GM23338 (cell line): ENCODE results near the gene FCER2. TPM values are rescaled to one million over a fixed set of nuclear protein-coding genes. Genes with fewer than 3 reads are reported as not detected.

Experiments used
- ATAC-seq: fragments of 200-7000 bp; cut with Tn5 transposase; 3 replicates; pipeline ENCODE4 v1.9.1; 2020
- DNase-seq: peaks from one replicate; pipeline ENCODE4 v3.0.0-alpha.2; 2015; ENCODE audit warnings: low spot score
- H2AFZ ChIP-seq: fragments of 200-600 bp; sonication (generic); 2 replicates; pipeline ENCODE4 v1.8.0; 2016; ENCODE audit warnings: antibody characterized with exemption, mild to moderate bottlenecking, moderate library complexity
- H3F3A ChIP-seq: fragments of 200-600 bp; sonication (generic); replicated peaks from 2 replicates; pipeline ENCODE4 v1.8.0; 2017; ENCODE audit warnings: antibody characterized with exemption, mixed run types, low read depth
- H3K27ac ChIP-seq: fragments of 200-600 bp; sonication (generic); 2 replicates; pipeline ENCODE4 v1.6.1; 2016; ENCODE audit warnings: low read depth
- H3K27me3 ChIP-seq: fragments of 200-600 bp; sonication (generic); 2 replicates; pipeline ENCODE4 v1.8.0; 2016; ENCODE audit warnings: mild to moderate bottlenecking, mixed run types, moderate library complexity; ENCODE audit not compliant: insufficient read depth
- H3K36me3 ChIP-seq: fragments of 200-600 bp; sonication (generic); 2 replicates; pipeline ENCODE4 v1.8.0; 2016; ENCODE audit warnings: mild to moderate bottlenecking; ENCODE audit not compliant: insufficient read depth
- H3K4me1 ChIP-seq: fragments of 200-600 bp; sonication (generic); 2 replicates; pipeline ENCODE4 v1.8.0; 2016; ENCODE audit warnings: mild to moderate bottlenecking, moderate library complexity; ENCODE audit not compliant: insufficient read depth
- H3K4me2 ChIP-seq: fragments of 200-600 bp; sonication (generic); 2 replicates; pipeline ENCODE4 v1.7.1; 2017; ENCODE audit warnings: mixed run types
- H3K4me3 ChIP-seq: fragments of 200-600 bp; sonication (generic); 2 replicates; pipeline ENCODE4 v1.6.1; 2016; ENCODE audit warnings: mixed run types
- H3K79me2 ChIP-seq: fragments of 200-600 bp; sonication (generic); replicated peaks from 2 replicates; pipeline ENCODE4 v1.8.0; 2017; ENCODE audit warnings: mild to moderate bottlenecking; ENCODE audit not compliant: insufficient read depth
- H3K9me2 ChIP-seq: fragments of 200-600 bp; sonication (generic); 2 replicates; pipeline ENCODE4 v1.8.0; 2017; ENCODE audit not compliant: insufficient read depth
- H4K20me1 ChIP-seq: fragments of 200-600 bp; sonication (generic); replicated peaks from 2 replicates; pipeline ENCODE4 v1.8.0; 2017; ENCODE audit warnings: mild to moderate bottlenecking; ENCODE audit not compliant: insufficient read depth
- H3K27ac Mint-ChIP-seq: 2 replicates; pipeline ENCODE4 v1.8.0; 2020; ENCODE audit warnings: inconsistent platforms, mild to moderate bottlenecking, moderate library complexity, mixed read lengths
- H3K27me3 Mint-ChIP-seq: 3 replicates; pipeline ENCODE4 v1.8.0; 2022; ENCODE audit warnings: low read depth, mild to moderate bottlenecking, moderate library complexity, mixed read lengths, inconsistent platforms; ENCODE audit not compliant: insufficient read depth, poor library complexity
- H3K36me3 Mint-ChIP-seq: 3 replicates; pipeline ENCODE4 v1.8.0; 2021; ENCODE audit warnings: low read depth, mild to moderate bottlenecking, inconsistent platforms, moderate library complexity, mixed read lengths
- H3K4me1 Mint-ChIP-seq: 3 replicates; pipeline ENCODE4 v1.8.0; 2020; ENCODE audit warnings: mild to moderate bottlenecking, inconsistent platforms, mixed read lengths
- H3K4me3 Mint-ChIP-seq: 3 replicates; pipeline ENCODE4 v1.8.0; 2021; ENCODE audit warnings: moderate library complexity, mild to moderate bottlenecking, inconsistent platforms, mixed read lengths
- H3K9me3 Mint-ChIP-seq: 3 replicates; pipeline ENCODE4 v1.8.0; 2020; ENCODE audit warnings: moderate library complexity, mild to moderate bottlenecking, inconsistent platforms, mixed read lengths
- CREB1 ChIP-seq: fragments of 250-450 bp; sonication (Bioruptor Pico); IDR thresholded peaks from 2 replicates; pipeline ENCODE4 v1.5.0; 2020; ENCODE audit warnings: low read depth, mild to moderate bottlenecking, moderate library complexity
- EZH2 ChIP-seq: fragments of 200-600 bp; sonication (generic); IDR thresholded peaks from one replicate; pipeline ENCODE4 v1.8.0; 2017; ENCODE audit warnings: antibody characterized with exemption, mild to moderate bottlenecking, low read depth; ENCODE audit not compliant: unreplicated experiment
- EZH2phosphoT487 ChIP-seq: fragments of 200-600 bp; sonication (generic); IDR thresholded peaks from one replicate; pipeline ENCODE4 v1.8.1; 2018; ENCODE audit warnings: antibody characterized with exemption; ENCODE audit not compliant: unreplicated experiment
- JUNB ChIP-seq: IDR thresholded peaks from one replicate; pipeline ENCODE4 v1.6.1; 2016; ENCODE audit warnings: antibody characterized with exemption; ENCODE audit not compliant: unreplicated experiment
- NANOG ChIP-seq: IDR thresholded peaks from 2 replicates; pipeline ENCODE4 v1.6.1; 2016; ENCODE audit warnings: antibody characterized with exemption, borderline replicate concordance
- POLR2AphosphoS5 ChIP-seq: IDR thresholded peaks from 2 replicates; pipeline ENCODE4 v1.6.1; 2016; ENCODE audit warnings: antibody characterized with exemption, low read depth
- STAT1 ChIP-seq: IDR thresholded peaks from one replicate; pipeline ENCODE4 v1.6.1; 2016; ENCODE audit warnings: antibody characterized with exemption; ENCODE audit not compliant: unreplicated experiment
- ZNF114 ChIP-seq: fragments of 250-450 bp; sonication (Bioruptor Pico); IDR thresholded peaks from 2 replicates; pipeline ENCODE4 v1.5.0; 2020; ENCODE audit warnings: mild to moderate bottlenecking, moderate library complexity
- ZNF331 ChIP-seq: fragments of 250-450 bp; sonication (Bioruptor Pico); IDR thresholded peaks from 2 replicates; pipeline ENCODE4 v1.5.0; 2020; ENCODE audit warnings: low read depth, mild to moderate bottlenecking, moderate library complexity
- polyA plus RNA-seq: library from polyadenylated mRNA; unstranded; fragments of >200 nt; fragmentation: Nextera tagmentation; extraction: Ambion mirVana; gene quantifications from 2 replicates; pipeline ENCODE4 v1.2.1, GENCODE V29; 2016
- total RNA-seq: library from RNA; depleted of rRNA; stranded (reverse); fragments of >200 nt; shearing (Covaris generic); gene quantifications from 2 replicates; pipeline ENCODE4 v1.2.3, GENCODE V29; 2014
- TF ChIP-seq, protein P1 (sequence below): IDR thresholded peaks from one replicate; pipeline ENCODE4 v1.6.1; 2018; ENCODE audit warnings: antibody characterized with exemption; ENCODE audit not compliant: unreplicated experiment
- TF ChIP-seq, protein P2 (sequence below), 2 experiments: fragments of 200-600 bp in 1 of 2; sonication (generic) in 1 of 2; conservative IDR thresholded peaks; 2 replicates each; pipeline versions ENCODE4 v1.5.1 to v1.6.1; 2016 to 2017; ENCODE audit warnings: antibody characterized with exemption in 2 of 2, low read depth in 2 of 2, mild to moderate bottlenecking in 2 of 2, moderate library complexity in 1 of 2
- TF ChIP-seq, protein P3 (sequence below): IDR thresholded peaks from 2 replicates; pipeline ENCODE4 v1.6.1; 2016; ENCODE audit warnings: antibody characterized with exemption
- TF ChIP-seq, protein P4 (sequence below): fragments of 250-450 bp; sonication (Bioruptor Pico); IDR thresholded peaks from 2 replicates; pipeline ENCODE4 v1.5.0; 2020; ENCODE audit warnings: mild to moderate bottlenecking, moderate library complexity

The FCER2 gene
- total and polyA plus RNA-seq, 2 experiments from 2014 or later, result 0.29 TPM; not detected in 1

DNA sequence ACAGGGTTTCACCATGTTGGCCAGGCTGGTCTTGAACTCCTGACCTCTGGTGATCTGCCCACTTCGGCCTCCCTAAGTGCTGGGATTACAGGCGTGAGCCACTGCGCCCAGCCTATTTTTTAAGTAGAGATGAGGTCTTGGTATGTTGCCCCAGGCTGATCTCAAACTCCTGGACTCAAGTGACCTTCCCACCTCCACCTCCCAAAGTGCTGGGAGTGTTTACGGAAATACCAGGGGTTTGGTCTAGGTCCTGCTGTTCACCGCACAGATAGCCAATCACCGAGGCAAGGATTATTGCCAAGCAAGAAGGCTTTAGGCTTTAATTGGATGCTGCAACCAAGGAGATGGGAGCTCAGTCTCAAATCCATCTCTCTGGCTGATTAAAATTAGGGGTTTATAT is 18.4 kb upstream of the FCER2 start:
- Mint-ChIP-seq H3K4me1 (no peaks in the 10 kb centered on the region), H3K27ac (no peak overlapping the region), H3K27me3 (peaks cover 3% of the 10 kb centered on the region), H3K9me3 (peaks cover 2% of the 10 kb centered on the region; the same call in 1 of the 3 replicates), H3K4me3 (no peak overlapping the region), H3K36me3 (no peaks in the 10 kb centered on the region)
- TF ChIP-seq, protein P1, sequence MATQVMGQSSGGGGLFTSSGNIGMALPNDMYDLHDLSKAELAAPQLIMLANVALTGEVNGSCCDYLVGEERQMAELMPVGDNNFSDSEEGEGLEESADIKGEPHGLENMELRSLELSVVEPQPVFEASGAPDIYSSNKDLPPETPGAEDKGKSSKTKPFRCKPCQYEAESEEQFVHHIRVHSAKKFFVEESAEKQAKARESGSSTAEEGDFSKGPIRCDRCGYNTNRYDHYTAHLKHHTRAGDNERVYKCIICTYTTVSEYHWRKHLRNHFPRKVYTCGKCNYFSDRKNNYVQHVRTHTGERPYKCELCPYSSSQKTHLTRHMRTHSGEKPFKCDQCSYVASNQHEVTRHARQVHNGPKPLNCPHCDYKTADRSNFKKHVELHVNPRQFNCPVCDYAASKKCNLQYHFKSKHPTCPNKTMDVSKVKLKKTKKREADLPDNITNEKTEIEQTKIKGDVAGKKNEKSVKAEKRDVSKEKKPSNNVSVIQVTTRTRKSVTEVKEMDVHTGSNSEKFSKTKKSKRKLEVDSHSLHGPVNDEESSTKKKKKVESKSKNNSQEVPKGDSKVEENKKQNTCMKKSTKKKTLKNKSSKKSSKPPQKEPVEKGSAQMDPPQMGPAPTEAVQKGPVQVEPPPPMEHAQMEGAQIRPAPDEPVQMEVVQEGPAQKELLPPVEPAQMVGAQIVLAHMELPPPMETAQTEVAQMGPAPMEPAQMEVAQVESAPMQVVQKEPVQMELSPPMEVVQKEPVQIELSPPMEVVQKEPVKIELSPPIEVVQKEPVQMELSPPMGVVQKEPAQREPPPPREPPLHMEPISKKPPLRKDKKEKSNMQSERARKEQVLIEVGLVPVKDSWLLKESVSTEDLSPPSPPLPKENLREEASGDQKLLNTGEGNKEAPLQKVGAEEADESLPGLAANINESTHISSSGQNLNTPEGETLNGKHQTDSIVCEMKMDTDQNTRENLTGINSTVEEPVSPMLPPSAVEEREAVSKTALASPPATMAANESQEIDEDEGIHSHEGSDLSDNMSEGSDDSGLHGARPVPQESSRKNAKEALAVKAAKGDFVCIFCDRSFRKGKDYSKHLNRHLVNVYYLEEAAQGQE, result no peak
- TF ChIP-seq, protein P2, sequence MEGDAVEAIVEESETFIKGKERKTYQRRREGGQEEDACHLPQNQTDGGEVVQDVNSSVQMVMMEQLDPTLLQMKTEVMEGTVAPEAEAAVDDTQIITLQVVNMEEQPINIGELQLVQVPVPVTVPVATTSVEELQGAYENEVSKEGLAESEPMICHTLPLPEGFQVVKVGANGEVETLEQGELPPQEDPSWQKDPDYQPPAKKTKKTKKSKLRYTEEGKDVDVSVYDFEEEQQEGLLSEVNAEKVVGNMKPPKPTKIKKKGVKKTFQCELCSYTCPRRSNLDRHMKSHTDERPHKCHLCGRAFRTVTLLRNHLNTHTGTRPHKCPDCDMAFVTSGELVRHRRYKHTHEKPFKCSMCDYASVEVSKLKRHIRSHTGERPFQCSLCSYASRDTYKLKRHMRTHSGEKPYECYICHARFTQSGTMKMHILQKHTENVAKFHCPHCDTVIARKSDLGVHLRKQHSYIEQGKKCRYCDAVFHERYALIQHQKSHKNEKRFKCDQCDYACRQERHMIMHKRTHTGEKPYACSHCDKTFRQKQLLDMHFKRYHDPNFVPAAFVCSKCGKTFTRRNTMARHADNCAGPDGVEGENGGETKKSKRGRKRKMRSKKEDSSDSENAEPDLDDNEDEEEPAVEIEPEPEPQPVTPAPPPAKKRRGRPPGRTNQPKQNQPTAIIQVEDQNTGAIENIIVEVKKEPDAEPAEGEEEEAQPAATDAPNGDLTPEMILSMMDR (conservative IDR thresholded peaks at IDR 0.05; ENCODE audit: low read depth in 2 of 2), result no peak
- TF ChIP-seq, protein P3, sequence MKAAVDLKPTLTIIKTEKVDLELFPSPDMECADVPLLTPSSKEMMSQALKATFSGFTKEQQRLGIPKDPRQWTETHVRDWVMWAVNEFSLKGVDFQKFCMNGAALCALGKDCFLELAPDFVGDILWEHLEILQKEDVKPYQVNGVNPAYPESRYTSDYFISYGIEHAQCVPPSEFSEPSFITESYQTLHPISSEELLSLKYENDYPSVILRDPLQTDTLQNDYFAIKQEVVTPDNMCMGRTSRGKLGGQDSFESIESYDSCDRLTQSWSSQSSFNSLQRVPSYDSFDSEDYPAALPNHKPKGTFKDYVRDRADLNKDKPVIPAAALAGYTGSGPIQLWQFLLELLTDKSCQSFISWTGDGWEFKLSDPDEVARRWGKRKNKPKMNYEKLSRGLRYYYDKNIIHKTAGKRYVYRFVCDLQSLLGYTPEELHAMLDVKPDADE, result no peak
- TF ChIP-seq STAT1 (no peak), NANOG (no peak), JUNB (no peak), EZH2 (no peak), CREB1 (CRISPR knock-in tag) (no peak), ZNF114 (CRISPR knock-in tag) (no peak), POLR2AphosphoS5 (no peak), ZNF331 (CRISPR knock-in tag) (no peak), EZH2phosphoT487 (no peak)
- TF ChIP-seq, protein P4, sequence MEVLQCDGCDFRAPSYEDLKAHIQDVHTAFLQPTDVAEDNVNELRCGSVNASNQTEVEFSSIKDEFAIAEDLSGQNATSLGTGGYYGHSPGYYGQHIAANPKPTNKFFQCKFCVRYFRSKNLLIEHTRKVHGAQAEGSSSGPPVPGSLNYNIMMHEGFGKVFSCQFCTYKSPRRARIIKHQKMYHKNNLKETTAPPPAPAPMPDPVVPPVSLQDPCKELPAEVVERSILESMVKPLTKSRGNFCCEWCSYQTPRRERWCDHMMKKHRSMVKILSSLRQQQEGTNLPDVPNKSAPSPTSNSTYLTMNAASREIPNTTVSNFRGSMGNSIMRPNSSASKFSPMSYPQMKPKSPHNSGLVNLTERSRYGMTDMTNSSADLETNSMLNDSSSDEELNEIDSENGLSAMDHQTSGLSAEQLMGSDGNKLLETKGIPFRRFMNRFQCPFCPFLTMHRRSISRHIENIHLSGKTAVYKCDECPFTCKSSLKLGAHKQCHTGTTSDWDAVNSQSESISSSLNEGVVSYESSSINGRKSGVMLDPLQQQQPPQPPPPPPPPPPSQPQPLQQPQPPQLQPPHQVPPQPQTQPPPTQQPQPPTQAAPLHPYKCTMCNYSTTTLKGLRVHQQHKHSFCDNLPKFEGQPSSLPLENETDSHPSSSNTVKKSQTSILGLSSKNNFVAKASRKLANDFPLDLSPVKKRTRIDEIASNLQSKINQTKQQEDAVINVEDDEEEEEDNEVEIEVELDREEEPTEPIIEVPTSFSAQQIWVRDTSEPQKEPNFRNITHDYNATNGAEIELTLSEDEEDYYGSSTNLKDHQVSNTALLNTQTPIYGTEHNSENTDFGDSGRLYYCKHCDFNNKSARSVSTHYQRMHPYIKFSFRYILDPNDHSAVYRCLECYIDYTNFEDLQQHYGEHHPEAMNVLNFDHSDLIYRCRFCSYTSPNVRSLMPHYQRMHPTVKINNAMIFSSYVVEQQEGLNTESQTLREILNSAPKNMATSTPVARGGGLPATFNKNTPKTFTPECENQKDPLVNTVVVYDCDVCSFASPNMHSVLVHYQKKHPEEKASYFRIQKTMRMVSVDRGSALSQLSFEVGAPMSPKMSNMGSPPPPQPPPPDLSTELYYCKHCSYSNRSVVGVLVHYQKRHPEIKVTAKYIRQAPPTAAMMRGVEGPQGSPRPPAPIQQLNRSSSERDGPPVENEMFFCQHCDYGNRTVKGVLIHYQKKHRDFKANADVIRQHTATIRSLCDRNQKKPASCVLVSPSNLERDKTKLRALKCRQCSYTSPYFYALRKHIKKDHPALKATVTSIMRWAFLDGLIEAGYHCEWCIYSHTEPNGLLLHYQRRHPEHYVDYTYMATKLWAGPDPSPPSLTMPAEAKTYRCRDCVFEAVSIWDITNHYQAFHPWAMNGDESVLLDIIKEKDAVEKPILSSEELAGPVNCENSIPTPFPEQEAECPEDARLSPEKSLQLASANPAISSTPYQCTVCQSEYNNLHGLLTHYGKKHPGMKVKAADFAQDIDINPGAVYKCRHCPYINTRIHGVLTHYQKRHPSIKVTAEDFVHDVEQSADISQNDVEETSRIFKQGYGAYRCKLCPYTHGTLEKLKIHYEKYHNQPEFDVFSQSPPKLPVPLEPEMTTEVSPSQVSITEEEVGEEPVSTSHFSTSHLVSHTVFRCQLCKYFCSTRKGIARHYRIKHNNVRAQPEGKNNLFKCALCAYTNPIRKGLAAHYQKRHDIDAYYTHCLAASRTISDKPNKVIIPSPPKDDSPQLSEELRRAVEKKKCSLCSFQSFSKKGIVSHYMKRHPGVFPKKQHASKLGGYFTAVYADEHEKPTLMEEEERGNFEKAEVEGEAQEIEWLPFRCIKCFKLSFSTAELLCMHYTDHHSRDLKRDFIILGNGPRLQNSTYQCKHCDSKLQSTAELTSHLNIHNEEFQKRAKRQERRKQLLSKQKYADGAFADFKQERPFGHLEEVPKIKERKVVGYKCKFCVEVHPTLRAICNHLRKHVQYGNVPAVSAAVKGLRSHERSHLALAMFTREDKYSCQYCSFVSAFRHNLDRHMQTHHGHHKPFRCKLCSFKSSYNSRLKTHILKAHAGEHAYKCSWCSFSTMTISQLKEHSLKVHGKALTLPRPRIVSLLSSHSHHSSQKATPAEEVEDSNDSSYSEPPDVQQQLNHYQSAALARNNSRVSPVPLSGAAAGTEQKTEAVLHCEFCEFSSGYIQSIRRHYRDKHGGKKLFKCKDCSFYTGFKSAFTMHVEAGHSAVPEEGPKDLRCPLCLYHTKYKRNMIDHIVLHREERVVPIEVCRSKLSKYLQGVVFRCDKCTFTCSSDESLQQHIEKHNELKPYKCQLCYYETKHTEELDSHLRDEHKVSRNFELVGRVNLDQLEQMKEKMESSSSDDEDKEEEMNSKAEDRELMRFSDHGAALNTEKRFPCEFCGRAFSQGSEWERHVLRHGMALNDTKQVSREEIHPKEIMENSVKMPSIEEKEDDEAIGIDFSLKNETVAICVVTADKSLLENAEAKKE (CRISPR knock-in tag), result no peak
- Histone ChIP-seq H3K4me3 (no peak overlapping the region), H3K27me3 (no peaks in the 10 kb centered on the region), H4K20me1 (no peaks in the 10 kb centered on the region), H3K4me2 (no peak overlapping the region), H3K4me1 (no peaks in the 10 kb centered on the region), H3K9me2 (no peaks in the 10 kb centered on the region), H2AFZ (no peak overlapping the region), H3K79me2 (no peaks in the 10 kb centered on the region), H3K36me3 (no peaks in the 10 kb centered on the region), H3F3A (no peaks in the 10 kb centered on the region), H3K27ac (no peak overlapping the region)
- no peak for ATAC-seq
- DNase-seq, result no peak
